Stromal cell of bone marrow (primary cell): Measurements from ENCODE around the gene MSL1.
"Not testable (repeated sequence)": the region's sequence is repeated elsewhere in the genome, so short reads cannot be mapped to it uniquely, and the experiment has no call there.

Experiments used
- DNase-seq: peaks from one replicate; pipeline ENCODE4 v3.0.0-alpha.2; 2012; ENCODE audit warnings: low read depth

Gene MSL1

GRCh38 chr17:40130352-40131042 lies 8.7 kb downstream of the MSL1 start:
- no peak for DNase-seq

GRCh38 chr17:40134184-40134583 lies 12.4 kb downstream of the MSL1 start:
- DNase-seq = no peak

GRCh38 chr17:40135817-40136216 lies 14.0 kb downstream of the MSL1 start:
- no peak for DNase-seq

GRCh38 chr17:40139566-40140058 lies 17.8 kb downstream of the MSL1 start:
- no peak for DNase-seq

GRCh38 chr17:40143166-40143565 lies 21.4 kb downstream of the MSL1 start:
- DNase-seq = not testable (repeated sequence)

GRCh38 chr17:40145476-40145875 lies 23.7 kb downstream of the MSL1 start:
- DNase-seq = no peak

- no peak for DNase-seq
Measured at GRCh38 chr17:40148527-40148926, 26.8 kb downstream of the MSL1 start.

GRCh38 chr17:40150276-40150675 lies 28.5 kb downstream of the MSL1 start:
- no peak for DNase-seq

- no peak for DNase-seq
Measured at GRCh38 chr17:40151414-40151963, 29.7 kb downstream of the MSL1 start.

GRCh38 chr17:40153603-40154236 lies 31.9 kb downstream of the MSL1 start:
- DNase-seq = no peak

GRCh38 chr17:40157973-40158372 lies 36.2 kb downstream of the MSL1 start:
- DNase-seq = no peak

GRCh38 chr17:40158438-40159013 lies 36.8 kb downstream of the MSL1 start:
- no peak for DNase-seq

- no peak for DNase-seq
Measured at GRCh38 chr17:40159456-40159855, 37.7 kb downstream of the MSL1 start.

GRCh38 chr17:40167685-40168261 lies 46.0 kb downstream of the MSL1 start:
- DNase-seq = no peak

- peak; percentile 36 for DNase-seq
Measured at GRCh38 chr17:40168262-40168832, 46.6 kb downstream of the MSL1 start.

GRCh38 chr17:40170325-40170724 lies 48.6 kb downstream of the MSL1 start:
- no peak for DNase-seq

- DNase-seq = no peak
Measured at GRCh38 chr17:40171750-40172149, 50.0 kb downstream of the MSL1 start.

- DNase-seq = no peak
Measured at GRCh38 chr17:40173091-40173777, 51.5 kb downstream of the MSL1 start.

GRCh38 chr17:40173778-40174135 lies 52.0 kb downstream of the MSL1 start:
- no peak for DNase-seq

GRCh38 chr17:40174514-40174913 lies 52.7 kb downstream of the MSL1 start:
- no peak for DNase-seq

GRCh38 chr17:40175928-40176753 lies 54.4 kb downstream of the MSL1 start:
- DNase-seq = no peak
